HG03159 (cell line): ENCODE measurements around the gene PHLDB1.
"Not testable (repeated sequence)": the region's sequence is repeated elsewhere in the genome, so short reads cannot be mapped to it uniquely, and the experiment has no call there.

Experiments used
- ATAC-seq: cut with Tn5 transposase; IDR thresholded peaks from one replicate; pipeline ENCODE4 v1.9.1; 2021; ENCODE audit warnings: mild to moderate bottlenecking, moderate library complexity; ENCODE audit not compliant: unreplicated experiment

PHLDB1 gene

DNA sequence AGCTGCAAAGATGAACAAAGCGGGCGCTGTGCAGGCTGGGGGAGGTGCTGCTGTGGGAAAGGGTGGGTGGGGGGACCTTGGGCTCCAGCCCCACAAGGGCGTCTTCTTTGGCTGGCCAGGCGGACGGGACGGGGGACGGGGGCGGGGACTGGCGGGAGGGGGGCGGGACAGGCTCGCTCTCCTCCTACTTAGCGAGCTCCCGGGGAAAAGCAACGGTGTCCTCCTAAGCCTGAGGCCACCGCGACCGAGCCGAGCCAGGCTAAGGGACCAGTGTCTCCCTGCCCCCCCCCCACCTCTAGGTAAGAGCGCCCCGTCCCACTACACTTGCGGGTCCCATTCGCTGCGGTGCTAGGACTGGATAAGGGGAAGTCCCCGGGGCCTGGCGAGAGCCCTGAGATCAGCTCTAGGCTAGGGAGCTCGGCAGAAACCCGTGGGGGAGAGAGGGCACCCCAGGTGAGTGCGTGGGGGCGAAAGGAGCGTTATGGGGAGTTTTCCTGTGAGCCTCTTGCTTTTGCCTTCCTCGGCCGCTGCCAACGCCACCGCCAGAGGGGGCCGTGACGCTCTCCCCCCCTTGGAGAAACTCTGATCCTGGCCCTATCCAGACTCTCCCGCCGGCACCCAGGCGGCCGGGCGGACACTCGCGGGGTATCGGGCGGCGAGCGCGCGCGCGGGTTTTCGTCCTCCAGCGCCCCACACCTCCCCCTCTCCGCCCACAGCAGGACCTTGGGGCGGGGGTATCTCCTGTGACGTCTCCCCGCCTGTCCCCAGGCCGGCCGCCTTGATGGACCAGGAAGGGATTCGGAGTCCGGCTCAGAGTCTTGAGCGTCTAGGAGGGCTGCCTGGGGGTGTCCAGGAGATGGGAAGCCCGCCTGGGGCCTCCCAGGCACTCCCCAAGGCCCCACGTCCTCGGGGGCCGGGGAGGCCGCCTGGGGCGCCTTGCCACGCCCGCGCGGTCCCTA is at the start of gene PHLDB1:
TSS of gene PHLDB1 (plus strand) at position 215 of the 959 bp plus-strand sequence. CDS start 6,222 bp downstream, outside the sequence.
- no peak for ATAC-seq

DNA sequence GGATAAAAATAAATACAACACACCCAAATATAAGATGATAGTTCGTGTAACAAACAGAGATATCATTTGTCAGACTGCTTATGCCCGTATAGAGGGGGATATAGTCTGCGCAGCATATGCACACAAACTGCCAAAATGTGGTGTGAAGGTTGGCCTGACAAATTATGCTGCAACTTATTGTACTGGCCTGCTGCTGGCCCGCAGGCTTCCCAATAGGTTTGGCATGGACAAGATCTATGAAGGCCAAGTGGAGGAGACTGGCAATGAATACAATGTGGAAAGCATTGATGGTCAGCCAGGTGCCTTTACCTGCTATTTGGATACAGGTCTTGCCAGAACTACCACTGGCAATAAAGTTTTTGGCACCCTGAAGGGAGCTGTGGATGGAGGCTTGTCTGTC is 46.6 kb upstream of the PHLDB1 start:
- ATAC-seq, result no peak

DNA sequence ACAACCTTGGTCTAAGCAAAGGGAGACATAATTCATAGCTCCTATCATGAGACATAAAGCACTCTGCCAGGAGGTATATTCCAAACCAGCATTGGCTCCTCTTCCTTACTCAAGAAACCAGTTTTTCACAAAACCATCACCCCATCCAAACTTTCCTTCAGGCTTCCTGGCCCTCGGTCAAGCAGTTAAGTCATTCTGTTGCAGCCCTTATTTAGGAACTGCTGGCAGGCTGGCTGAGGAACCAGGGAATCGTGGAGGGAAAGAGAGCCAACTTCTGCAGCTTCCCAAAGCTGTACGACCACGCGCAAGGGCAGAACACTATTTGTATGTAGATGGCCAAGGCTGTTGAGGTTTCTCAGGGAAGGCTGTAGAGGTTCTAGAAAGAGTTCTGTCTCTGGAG is 42.4 kb upstream of the PHLDB1 start:
- no peak for ATAC-seq

DNA sequence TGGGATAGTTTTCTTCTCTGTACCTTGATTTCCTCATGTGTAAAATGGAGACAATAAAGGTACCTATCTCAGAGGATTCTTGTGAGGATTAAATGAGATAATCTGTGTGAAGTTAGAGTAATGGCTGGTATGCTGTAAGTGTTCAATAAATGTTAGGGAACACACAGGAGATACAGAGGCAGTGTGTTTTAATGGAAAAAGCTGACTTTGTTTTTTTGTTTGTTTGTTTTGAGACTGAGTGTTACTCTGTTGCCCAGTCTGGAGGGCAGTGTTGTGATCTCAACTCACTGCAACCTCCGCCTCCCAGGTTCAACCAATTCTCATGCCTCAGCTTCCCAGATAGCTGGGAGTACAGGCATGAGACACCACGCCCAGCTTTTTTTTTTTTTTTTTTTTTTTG is 37.7 kb upstream of the PHLDB1 start:
- no peak for ATAC-seq

DNA sequence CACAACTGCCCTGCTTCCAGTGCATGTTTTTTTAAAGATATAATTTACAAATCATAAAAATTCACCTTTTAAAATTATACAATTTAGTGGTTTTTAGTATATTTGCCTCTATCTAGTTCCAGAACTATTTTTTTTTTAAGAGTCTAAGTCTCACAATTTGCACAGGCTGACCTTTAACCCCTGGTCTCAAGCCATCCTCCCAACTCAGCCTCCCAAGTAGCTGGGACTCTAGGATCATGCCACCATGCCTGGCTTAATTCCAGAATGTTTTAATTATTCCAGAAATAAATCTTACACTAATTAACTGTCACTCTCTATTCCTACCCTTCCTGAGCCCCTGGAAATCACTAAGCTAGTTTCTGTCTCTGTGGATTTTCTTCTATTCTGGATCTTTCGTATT is 36.6 kb upstream of the PHLDB1 start:
- no peak for ATAC-seq

DNA sequence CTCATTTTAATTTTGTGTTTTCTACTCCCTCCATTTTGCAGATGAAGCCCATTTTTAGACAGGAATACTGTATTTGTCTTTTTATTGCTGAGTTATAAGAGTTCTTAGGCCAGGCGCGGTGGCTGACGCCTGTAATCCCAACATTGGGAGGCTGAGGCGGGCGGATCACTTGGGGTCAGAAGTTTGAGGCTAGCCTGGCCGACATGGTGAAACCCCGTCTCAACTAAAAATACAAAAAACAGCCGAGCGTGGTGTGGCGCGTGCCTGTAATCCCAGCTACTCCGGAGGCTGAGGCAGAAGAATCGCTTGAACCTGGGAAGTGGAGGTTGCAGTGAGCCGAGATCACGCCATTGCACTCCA is 35.7 kb upstream of the PHLDB1 start:
- peak; percentile 15 for ATAC-seq

DNA sequence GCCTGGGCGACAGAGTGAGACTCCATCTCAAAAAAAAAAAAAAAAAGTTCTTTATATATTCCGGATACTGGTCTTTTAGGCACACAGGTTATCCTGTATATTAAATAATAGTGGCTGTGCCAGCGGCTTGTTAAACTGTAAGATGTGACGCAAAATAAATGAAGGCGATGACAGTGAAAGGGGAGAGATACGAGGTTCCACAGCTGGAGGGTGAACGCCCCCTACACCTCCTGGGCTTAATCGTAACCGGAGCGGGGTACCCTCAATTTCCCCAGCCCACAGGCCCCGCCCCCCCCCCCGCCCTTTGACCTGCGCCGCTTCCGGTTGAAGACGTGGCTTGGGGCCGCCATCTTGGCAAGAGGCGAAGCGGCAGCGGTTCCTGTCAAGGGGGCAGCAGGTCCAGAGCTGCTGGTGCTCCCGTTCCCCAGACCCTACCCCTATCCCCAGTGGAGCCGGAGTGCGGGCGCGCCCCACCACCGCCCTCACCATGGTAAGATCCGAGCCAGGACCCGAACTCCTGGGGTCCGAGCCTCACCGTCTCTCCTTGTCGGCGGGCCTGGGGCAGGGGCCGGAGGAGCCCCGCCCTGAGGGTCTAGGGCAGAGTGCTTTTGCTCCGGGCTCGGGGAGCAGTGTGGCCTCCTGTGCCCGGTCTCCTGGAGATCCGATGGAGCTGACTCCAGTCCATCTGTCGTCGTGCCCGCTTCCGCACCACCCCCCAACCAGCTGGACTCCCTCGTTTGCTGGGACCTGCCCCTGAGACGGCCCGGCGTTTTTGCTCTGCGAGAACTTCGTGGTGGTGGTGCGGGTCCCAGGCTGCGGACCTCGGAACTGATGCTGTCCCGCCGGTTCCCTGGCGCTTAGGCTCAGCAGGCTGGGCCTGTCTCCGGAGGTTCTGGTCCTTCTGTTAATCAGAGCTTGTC is 35.1 kb upstream of the PHLDB1 start, which contains the start of gene ARCN1:
TSS of gene ARCN1 (plus strand) at position 349 of the 920 bp plus-strand sequence. CDS start at position 488, 139 bp downstream.
- ATAC-seq, result peak; percentile 67

DNA sequence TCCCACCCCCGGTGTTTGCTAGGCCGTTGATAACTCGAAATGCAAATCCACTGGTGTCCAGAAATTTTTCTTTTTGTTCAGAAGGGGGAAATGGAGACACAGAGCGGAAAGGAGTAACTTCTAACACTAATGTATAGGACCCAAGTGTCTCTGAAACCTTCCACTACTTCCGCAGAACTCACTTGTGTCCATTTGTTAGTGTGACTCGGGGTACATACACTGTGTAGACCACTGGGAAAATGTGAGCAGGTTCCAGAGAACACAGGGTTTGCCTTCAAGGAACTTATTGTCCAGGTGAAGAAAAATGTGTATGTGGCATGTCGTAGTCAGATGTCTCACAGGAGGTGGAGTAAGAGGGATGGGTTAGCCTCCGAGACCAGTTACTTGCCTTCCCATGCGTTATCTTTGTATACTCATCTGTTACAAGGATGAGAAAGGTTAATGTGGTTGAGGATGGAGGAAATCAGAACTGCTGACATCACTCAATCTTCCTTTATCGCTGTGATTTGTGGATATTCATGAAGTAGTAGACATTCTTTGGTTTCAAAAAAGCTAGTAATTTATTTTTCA is 34.3 kb upstream of the PHLDB1 start:
- peak; percentile 23 for ATAC-seq

DNA sequence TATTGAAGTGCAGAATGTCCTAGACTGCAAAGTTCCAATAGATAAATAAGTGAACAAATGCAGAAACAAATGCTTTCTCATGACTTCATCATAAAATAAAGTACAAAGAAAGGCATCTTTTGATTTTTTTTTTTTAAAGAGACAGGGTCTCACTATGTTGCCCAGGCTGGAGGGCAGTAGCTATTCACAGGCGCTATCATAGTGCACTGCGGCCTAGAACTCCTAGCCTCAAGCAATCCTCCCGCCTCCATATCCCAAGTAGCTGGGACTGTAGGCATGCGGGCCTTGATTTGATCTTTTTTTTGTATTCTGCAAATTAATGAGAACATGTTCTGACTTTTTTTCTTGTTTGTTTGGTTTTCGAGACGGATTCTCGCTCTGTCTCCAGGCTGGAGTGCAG is 32.8 kb upstream of the PHLDB1 start:
- ATAC-seq, result no peak

DNA sequence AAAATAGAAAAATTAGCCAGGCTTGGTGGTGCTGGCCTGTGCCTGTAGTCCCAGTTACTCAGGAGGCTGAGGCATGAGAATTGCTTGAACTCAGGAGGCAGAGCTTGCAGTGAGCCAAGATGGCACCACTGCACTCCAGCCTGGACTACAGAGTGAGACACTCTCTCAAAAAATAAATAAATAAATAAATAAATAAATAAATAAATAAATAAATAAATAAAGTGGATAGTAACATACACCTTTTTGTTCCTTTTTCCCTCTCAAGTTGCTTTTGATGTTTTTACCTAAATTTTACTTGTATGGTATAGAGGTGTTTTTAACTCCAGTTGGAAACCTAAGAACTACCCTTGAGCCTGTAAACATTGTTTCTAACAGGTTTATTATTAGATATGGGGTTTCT is 29.4 kb upstream of the PHLDB1 start:
- not testable (repeated sequence) for ATAC-seq

DNA sequence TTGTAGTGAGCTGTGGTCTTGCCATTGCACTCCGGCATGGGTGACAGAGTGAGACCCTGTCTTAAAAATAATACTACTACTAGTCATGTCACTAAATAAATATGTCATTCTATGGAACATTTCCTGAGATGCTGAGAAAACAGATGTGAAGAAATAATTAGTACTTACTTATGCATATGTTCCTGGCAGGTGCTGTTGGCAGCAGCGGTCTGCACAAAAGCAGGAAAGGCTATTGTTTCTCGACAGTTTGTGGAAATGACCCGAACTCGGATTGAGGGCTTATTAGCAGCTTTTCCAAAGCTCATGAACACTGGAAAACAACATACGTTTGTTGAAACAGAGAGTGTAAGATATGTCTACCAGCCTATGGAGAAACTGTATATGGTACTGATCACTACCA is 26.4 kb upstream of the PHLDB1 start:
- ATAC-seq, result no peak

DNA sequence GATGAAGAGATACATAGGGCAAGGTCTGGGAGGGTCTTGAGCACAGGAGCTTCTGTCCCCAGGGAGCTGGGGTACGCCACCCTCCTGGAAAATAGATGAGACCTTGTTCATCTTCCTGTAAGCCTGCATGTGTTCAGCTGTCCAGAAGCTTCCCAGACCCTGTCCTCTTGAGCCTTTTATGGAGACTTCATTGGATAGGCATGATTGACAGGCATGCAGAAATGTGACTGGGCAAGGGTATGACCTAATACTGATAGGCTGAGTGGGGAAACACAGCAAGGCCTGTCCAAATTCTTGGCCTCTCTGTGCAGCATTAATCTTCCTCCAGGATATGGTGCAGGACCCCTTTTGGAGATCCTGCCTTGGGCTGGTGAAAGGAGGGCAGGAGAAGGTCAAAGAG is 19.5 kb upstream of the PHLDB1 start:
- no peak for ATAC-seq

DNA sequence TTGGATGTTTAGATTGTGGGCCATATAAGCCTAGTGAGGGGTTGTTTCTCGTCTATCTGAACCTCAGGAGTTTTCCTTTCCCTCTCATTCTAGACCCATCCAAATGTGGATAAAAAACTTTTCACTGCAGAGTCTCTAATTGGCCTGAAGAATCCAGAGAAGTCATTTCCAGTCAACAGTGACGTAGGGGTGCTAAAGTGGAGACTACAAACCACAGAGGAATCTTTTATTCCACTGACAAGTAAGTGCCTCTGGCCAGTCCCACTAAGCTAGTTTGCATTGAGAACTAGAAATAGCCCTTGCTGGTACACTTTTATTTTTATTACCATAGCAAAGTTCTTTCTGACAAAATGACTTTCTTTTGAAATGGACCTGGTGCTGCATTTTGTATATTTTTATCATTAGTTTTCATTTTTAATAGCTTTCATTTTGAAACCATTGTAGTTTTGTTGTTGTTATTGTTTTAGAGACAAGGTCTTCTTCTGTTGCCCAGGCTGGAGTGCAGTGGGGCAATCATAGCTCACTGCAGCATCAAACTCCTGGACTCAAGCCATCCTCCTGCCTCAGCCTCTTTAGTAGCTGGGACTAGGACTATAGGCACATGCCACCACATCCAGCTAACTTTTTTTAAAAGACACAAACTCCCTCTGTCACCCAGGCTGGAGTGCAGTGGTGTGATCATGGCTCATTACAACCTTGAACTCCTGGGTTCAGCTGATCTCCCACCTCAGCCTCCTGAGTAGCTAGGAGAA is 14.6 kb upstream of the PHLDB1 start:
- no peak for ATAC-seq

DNA sequence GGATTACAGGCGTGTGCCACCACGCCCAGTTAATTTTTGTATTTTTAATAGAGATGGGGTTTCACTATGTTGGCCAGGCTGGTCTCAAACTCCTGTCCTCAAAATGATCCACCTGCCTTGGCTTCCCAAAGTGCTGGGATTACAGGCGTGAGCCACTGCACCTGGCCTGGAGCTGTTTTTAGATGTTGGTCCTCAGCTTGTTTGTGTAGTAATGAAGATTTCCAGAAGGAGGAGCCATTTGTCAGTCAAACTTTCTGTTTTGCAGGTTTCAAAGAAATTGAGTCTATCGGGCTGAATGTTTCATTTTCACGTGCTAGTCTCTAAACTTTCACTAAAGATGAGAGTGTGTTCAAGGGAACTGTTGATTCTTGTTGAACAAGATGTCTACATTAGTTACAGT is 12.4 kb upstream of the PHLDB1 start:
- not testable (repeated sequence) for ATAC-seq

DNA sequence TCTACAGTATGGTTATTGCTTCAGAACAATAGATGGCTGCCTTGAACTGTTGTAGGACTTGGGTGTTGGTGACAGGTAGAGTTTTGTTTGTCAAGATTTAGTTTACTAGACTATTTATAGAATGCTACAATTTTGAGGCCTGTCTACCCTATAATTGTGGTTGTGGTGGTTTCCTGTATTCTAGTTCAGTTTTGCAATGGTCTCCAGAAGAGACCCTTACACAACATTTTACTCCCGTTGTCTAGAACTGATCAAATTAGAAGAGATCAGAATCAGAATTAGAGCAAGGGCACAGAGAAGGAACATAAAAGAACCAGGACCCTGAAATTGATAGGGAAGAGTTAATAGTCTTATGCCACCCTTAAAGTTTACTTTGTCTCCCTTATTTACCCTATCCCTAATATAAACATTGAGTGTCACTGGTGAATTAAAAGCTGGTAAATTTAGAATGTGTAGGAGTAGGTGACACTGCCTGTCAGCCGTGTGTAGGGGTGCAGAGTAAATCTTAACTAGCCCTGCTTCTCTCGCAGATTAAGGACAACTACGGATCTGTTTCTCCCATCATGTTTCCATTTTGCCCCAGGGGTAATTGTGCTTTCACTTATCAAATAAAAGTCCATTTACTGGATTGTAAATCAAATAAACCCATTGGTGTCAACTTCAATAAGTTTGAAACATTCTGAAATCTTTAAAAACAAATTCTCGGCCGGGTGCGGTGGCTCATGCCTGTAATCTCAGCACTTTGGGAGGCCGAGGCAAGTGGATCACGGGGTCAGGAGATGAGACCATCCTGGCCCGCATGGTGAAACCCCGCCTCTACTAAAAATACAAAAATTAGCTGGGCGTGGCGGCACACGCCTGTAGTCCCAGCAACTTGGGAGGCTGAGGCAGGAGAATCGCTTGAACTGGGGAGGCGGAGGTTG is 10.9 kb upstream of the PHLDB1 start:
- no peak for ATAC-seq

DNA sequence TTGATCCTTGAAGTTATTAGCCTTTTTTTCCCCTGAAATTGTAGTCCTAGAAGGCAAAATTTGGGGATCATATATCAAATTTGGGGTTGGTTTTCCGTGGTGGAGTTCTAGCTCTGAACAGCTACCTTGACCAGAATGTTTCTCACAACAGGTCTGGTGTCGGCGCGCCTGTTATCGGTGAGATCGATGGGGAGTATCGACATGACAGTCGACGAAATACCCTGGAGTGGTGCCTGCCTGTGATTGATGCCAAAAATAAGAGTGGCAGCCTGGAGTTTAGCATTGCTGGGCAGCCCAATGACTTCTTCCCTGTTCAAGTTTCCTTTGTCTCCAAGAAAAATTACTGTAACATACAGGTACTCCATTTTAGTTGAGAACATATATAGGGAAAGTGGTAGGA is 9.9 kb upstream of the PHLDB1 start:
- ATAC-seq, result no peak

DNA sequence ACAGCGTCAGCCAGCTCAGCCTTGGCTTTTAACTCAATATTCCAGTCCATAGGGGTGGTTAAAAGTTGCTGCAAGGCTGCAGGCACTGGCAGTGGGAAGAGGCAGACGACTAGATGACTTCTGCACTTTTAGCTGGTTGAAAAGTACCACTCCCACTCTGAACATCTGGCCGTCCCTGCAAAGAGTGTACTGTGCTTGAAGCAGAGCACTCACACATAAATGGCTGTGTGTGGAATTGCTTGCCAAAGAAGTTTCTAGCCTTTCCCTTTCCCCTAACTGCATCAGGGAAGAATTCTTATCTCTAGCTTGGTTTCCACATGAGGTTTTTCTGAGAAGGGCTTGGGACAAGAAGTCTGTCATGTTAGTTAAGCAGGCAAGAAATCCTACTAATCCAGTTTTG is 5.1 kb upstream of the PHLDB1 start:
- no peak for ATAC-seq

DNA sequence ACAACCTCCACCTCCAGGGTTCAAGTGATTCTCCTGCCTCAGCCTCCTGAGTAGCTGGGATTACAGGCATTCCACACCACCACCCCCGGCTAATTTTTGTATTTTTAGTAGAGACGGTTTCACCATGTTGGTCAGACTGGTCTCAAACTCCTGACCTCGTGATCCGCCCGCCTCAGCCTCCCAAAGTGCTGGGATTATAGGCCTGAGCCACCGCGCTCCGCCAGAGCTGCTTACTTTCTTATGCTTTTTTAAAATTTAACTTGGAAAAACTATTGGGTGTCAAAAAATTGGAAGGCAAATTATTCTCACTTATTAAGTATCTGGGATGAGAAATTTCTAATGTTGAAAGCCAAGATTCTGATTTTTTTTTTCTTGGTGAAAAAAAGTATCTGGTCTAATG is 3.7 kb upstream of the PHLDB1 start:
- not testable (repeated sequence) for ATAC-seq

DNA sequence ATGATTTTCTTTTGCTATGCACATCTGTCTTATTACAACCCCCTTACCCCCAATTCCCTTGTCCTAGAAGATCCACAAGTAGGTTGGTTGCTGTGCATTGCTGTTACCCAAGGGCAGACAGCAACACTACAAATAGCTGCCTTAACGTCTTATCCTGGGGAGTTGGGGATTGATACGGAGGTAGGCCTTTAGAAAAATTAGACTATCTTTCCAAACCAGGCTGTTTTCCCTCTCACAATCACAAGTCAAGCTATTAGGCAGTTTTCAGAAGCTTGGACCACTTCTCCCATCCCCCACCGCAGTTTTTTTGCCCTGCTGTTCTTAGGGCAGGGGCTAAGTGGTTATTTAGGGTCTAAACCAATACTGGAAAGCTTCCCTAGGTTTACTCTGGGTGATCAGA is 2.8 kb upstream of the PHLDB1 start:
- no peak for ATAC-seq
